Prostate gland (tissue), 2 donors: ENCODE results near the gene PRR23A. TPM values are rescaled to one million over a fixed set of nuclear protein-coding genes. Genes with fewer than 3 reads are reported as not detected.

Source experiments
- DNase-seq: peaks from one replicate; pipeline ENCODE4 v3.0.0-alpha.2; 2019; ENCODE audit warnings: low spot score
- H3K27ac ChIP-seq, 2 donors: fragments of 200-600 bp; sonication (generic); 2 replicates each; pipeline ENCODE4 v1.5.1; 2017 to 2019
- H3K27me3 ChIP-seq: fragments of 200-600 bp; sonication (generic); replicated peaks from 2 replicates; pipeline ENCODE4 v1.5.1; 2019; ENCODE audit not compliant: insufficient read depth
- H3K36me3 ChIP-seq, 2 donors: fragments of 200-600 bp; sonication (generic); 1 replicate in 1 of 2; 2 replicates in 1 of 2; pipeline versions ENCODE4 v1.5.1 to v1.8.1; 2017 to 2019
- H3K4me1 ChIP-seq: fragments of 200-600 bp; sonication (generic); replicated peaks from 2 replicates; pipeline ENCODE4 v1.5.1; 2019
- H3K4me3 ChIP-seq, 2 donors: fragments of 200-600 bp; sonication (generic); 2 replicates each; pipeline ENCODE4 v1.5.1; 2017 to 2019
- H3K9me3 ChIP-seq: fragments of 200-600 bp; sonication (generic); 2 replicates; pipeline ENCODE4 v1.5.1; 2017
- POLR2A ChIP-seq: fragments of 450-650 bp; IDR thresholded peaks from one replicate; pipeline ENCODE4 v1.6.1; 2016; ENCODE audit warnings: antibody characterized with exemption, mild to moderate bottlenecking
- POLR2AphosphoS5 ChIP-seq: sonication (generic); formaldehyde crosslinking; IDR thresholded peaks from one replicate; pipeline ENCODE4 v1.6.1; 2017; ENCODE audit warnings: antibody characterized with exemption
- WGBS: methylation state at CpG from one replicate; pipeline ENCODE4 v1.1.5; 2018; 5-methylcytosine and 5-hydroxymethylcytosine counted together
- intact Hi-C: fragments of 100-400 bp; cut with DNase I; formaldehyde crosslinking; loops from one replicate; pipeline ENCODE4 v1.14.2; 2022
- total RNA-seq, 2 donors: library from RNA; depleted of rRNA; stranded (reverse); fragments of >200 nt; gene quantifications; one replicate each; pipeline ENCODE4 v1.1.0, GENCODE V29; 2016
- TF ChIP-seq, protein P1 (sequence below), 4 experiments: fragments of 200-600 bp in 2 of 4; fragments of 450-650 bp in 2 of 4; sonication (generic) in 2 of 4; IDR thresholded peaks; 1 replicate in 3 of 4; 2 replicates in 1 of 4; pipeline ENCODE4 v1.5.1; 2016 to 2019; ENCODE audit warnings: antibody characterized with exemption in 4 of 4, mild to moderate bottlenecking in 2 of 4, moderate library complexity in 2 of 4

The PRR23A gene
- total RNA-seq, 2 donors from 2014 or later = 1.1 TPM; not detected in 1

DNA sequence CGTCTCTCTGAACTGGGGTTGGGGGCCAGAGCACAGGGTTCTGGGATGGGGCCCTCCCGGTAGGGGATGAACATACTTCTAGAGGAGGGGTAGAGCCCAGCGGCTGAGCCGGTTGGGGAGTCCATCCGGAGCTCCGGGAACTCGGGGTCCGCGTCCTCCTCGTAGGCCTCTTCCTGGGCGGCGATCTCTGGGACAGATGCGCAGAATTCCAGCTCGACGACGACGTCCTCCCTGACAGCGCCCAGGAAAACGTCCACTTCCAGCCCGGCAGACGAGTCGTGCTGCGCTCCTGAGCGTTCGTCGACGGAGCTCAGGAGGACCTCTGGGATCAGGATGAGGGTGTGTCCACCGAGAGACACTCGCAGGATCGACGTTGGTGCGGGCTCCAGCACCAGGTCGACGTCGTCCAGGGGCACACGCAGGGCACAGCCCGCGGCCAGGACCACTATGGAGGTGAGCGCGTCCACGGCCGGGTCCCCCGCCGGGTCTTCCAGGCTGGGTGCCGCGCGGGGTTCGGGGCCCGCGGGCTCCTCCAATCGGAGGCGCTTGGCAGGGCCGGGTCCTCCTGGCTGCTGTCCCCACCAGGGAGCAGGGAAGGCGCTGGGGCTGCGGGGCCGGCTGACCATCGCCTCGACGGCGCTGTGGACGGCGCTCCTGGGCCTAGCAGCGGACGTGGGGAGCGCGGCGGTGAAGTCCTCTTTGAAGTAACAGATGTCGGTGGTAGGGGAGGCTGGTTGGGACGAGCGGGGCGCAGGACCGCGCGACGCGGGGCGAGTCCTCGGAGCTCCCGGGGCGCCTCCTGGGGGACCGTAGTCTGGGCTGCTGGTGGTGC is 14.2 kb upstream of the PRR23A start:
- H3K36me3 ChIP-seq = no peaks in the 10 kb centered on the region
- no peak for TF ChIP-seq POLR2AphosphoS5
- H3K27ac ChIP-seq = no peak overlapping the region
- no peak overlapping the region for H3K4me3 ChIP-seq
- WGBS = 67% methylated on average over 66 of the region's 81 CpGs
- DNase-seq = no peak
- no peaks in the 10 kb centered on the region for H3K4me1 ChIP-seq
- intact Hi-C loops = no loop called here
- no peaks in the 10 kb centered on the region for H3K27me3 ChIP-seq
- H3K9me3 ChIP-seq = no peaks in the 10 kb centered on the region

DNA sequence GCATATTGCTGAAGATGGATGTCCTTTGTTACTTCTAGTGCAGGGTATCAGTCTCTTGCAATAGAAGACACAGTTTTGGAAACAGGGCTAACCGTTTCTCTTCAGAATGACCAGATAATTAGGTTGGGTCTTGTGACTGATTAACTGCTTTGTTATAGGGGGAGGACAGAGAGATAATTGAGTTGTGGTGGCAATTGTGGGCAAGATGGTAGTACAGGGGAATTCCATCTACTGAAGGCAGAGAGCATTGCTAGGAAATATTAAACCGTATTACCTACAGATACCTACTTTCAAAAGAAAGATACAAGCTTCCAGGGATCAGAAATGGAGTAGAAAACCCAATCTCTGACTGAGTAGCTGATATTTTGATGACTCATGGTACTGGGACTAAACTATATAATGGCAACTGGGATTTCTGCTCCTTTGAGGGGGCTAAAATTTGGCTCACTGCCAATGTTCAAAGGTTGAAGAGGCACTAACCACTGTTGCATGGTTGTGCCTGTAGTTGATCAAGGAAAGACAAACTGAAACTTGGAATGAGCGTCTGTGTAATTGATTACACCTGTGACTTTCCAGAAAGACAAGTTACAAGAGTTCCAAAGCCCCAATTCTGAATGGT is 10.5 kb upstream of the PRR23A start:
- Histone ChIP-seq H3K36me3 (no peaks in the 10 kb centered on the region), H3K4me1 (no peaks in the 10 kb centered on the region)

DNA sequence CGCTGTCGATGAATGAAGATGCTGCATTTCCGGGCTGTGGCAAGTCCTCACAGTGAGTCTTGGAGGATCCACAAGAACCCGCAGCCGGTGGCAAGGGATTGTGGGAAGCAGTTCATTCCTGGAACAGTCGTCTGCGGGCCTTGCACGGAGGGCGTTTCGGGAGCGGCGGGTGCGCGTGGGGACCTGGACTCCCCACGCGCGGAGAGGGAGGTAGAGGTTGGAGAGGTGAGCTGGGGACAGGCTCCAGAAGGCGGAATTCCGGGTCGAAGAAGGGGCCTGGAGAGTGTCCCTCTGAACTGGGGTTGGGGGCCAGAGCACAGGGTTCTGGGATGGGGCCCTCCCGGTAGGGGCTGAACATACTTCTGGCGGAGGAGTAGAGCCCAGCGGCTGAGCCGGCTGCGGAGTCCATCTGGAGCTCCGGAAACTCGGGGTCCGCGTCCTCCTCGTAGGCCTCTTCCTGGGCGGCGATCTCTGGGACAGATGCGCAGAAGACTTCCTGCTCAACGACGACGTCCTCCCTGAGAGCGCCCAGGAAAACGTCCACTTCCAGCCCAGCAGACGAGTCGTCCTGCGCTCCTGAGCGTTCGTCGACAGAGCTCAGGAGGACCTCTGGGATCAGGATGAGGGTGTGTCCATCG is 593 bp downstream of the PRR23A start:
- Histone ChIP-seq H3K27ac (no peak overlapping the region), H3K4me1 (no peaks in the 10 kb centered on the region), H3K36me3 (no peaks in the 10 kb centered on the region), H3K9me3 (no peaks in the 10 kb centered on the region), H3K4me3 (no peak overlapping the region), H3K27me3 (no peaks in the 10 kb centered on the region)
- TF ChIP-seq, protein P1, sequence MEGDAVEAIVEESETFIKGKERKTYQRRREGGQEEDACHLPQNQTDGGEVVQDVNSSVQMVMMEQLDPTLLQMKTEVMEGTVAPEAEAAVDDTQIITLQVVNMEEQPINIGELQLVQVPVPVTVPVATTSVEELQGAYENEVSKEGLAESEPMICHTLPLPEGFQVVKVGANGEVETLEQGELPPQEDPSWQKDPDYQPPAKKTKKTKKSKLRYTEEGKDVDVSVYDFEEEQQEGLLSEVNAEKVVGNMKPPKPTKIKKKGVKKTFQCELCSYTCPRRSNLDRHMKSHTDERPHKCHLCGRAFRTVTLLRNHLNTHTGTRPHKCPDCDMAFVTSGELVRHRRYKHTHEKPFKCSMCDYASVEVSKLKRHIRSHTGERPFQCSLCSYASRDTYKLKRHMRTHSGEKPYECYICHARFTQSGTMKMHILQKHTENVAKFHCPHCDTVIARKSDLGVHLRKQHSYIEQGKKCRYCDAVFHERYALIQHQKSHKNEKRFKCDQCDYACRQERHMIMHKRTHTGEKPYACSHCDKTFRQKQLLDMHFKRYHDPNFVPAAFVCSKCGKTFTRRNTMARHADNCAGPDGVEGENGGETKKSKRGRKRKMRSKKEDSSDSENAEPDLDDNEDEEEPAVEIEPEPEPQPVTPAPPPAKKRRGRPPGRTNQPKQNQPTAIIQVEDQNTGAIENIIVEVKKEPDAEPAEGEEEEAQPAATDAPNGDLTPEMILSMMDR (IDR thresholded peaks at IDR 0.05) = no peak
- 84% methylated on average over 44 of the region's 45 CpGs for WGBS
- DNase-seq = no peak
- intact Hi-C loops = no loop called here

More for the DNA sequence above, 10.5 kb upstream of the PRR23A start:
- Histone ChIP-seq H3K4me3 (no peak overlapping the region), H3K9me3 (no peaks in the 10 kb centered on the region), H3K27ac (no peak overlapping the region), H3K27me3 (no peaks in the 10 kb centered on the region)
- 76% methylated on average over 3 of the region's 3 CpGs for WGBS
- intact Hi-C loops = no loop called here
- TF ChIP-seq POLR2A (no peak), POLR2AphosphoS5 (no peak)
- TF ChIP-seq, protein P1 (IDR thresholded peaks at IDR 0.05) = no peak
- no peak for DNase-seq

- no peaks in the 10 kb centered on the region for H3K4me1 ChIP-seq
- H3K27me3 ChIP-seq = no peaks in the 10 kb centered on the region
- H3K9me3 ChIP-seq = no peaks in the 10 kb centered on the region
- no peaks in the 10 kb centered on the region for H3K36me3 ChIP-seq
- TF ChIP-seq POLR2A = no peak
- TF ChIP-seq, protein P1 (IDR thresholded peaks at IDR 0.05) = no peak
- no peak for TF ChIP-seq POLR2AphosphoS5
- WGBS = 85% methylated on average over 1 of the region's 1 CpG
- intact Hi-C loops = no loop called here
- no peak for DNase-seq
- H3K27ac ChIP-seq = no peak overlapping the region
- H3K4me3 ChIP-seq = no peak overlapping the region
Measured at GRCh38 chr3:138995706-138996105, 10.4 kb downstream of the PRR23A start.

- Histone ChIP-seq H3K4me1 (no peaks in the 10 kb centered on the region), H3K9me3 (no peaks in the 10 kb centered on the region), H3K27ac (no peak overlapping the region), H3K4me3 (no peak overlapping the region), H3K27me3 (no peaks in the 10 kb centered on the region), H3K36me3 (no peaks in the 10 kb centered on the region)
- 90% methylated on average over 2 of the region's 2 CpGs for WGBS
- DNase-seq = no peak
- intact Hi-C loops = no loop called here
- no peak for TF ChIP-seq POLR2A
- TF ChIP-seq, protein P1 (IDR thresholded peaks at IDR 0.05) = no peak
- no peak for TF ChIP-seq POLR2AphosphoS5
Measured at GRCh38 chr3:138987181-138987580, 18.9 kb downstream of the PRR23A start.
